SK-N-SH treated with all-trans-retinoic acid at 6 μM for 48 hours (cell line): ENCODE results near the gene SV2B.

ENCODE experiments used
- ATAC-seq: fragments of 200-7000 bp; cut with Tn5 transposase; 3 replicates; pipeline ENCODE4 v1.9.1; 2020; ENCODE audit warnings: mild to moderate bottlenecking, moderate library complexity
- BACH2 ChIP-seq: fragments of 250-450 bp; sonication (Bioruptor Pico); IDR thresholded peaks from 2 replicates; pipeline ENCODE4 v1.9.0; 2021; ENCODE audit warnings: mild to moderate bottlenecking, borderline replicate concordance
- CREB5 ChIP-seq: fragments of 250-450 bp; sonication (Bioruptor Pico); IDR thresholded peaks from 2 replicates; pipeline ENCODE4 v1.5.1; 2020; ENCODE audit warnings: low read depth, mild to moderate bottlenecking, moderate library complexity
- CSDC2 ChIP-seq: fragments of 250-450 bp; sonication (Bioruptor Pico); IDR thresholded peaks from 2 replicates; pipeline ENCODE4 v1.5.0; 2020; ENCODE audit warnings: mild to moderate bottlenecking, moderate library complexity
- CSRNP3 ChIP-seq: fragments of 250-450 bp; sonication (Bioruptor Pico); IDR thresholded peaks from 2 replicates; pipeline ENCODE4 v1.5.1; 2021; ENCODE audit warnings: mild to moderate bottlenecking, moderate library complexity
- ESRRG ChIP-seq: fragments of 250-450 bp; sonication (Bioruptor Pico); IDR thresholded peaks from 2 replicates; pipeline ENCODE4 v1.6.1; 2021; ENCODE audit warnings: mild to moderate bottlenecking
- ISL1 ChIP-seq: fragments of 250-450 bp; sonication (Bioruptor Pico); IDR thresholded peaks from 2 replicates; pipeline ENCODE4 v2.1.2; 2022; ENCODE audit warnings: mild to moderate bottlenecking, moderate library complexity
- OSR1 ChIP-seq: fragments of 250-450 bp; sonication (Bioruptor Pico); IDR thresholded peaks from 2 replicates; pipeline ENCODE4 v1.8.0; 2022; ENCODE audit warnings: moderate library complexity, mild to moderate bottlenecking, inconsistent platforms
- TCF4 ChIP-seq: fragments of 250-450 bp; sonication (Bioruptor Pico); IDR thresholded peaks from 2 replicates; pipeline ENCODE4 v1.8.0; 2021; ENCODE audit warnings: mild to moderate bottlenecking, moderate library complexity, borderline replicate concordance
- TSHZ2 ChIP-seq: fragments of 250-450 bp; sonication (Bioruptor Pico); IDR thresholded peaks from 2 replicates; pipeline ENCODE4 v1.5.0; 2020; ENCODE audit warnings: mild to moderate bottlenecking, moderate library complexity
- ZFP3 ChIP-seq: fragments of 250-450 bp; sonication (Bioruptor Pico); IDR thresholded peaks from 2 replicates; pipeline ENCODE4 v1.5.0; 2020; ENCODE audit warnings: mild to moderate bottlenecking, moderate library complexity
- ZNF70 ChIP-seq: fragments of 450-650 bp; formaldehyde crosslinking; IDR thresholded peaks from 2 replicates; pipeline ENCODE4 v1.5.0; 2020; ENCODE audit warnings: mild to moderate bottlenecking, moderate library complexity
- ZNF8 ChIP-seq: fragments of 450-650 bp; formaldehyde crosslinking; IDR thresholded peaks from 2 replicates; pipeline ENCODE4 v1.5.0; 2020; ENCODE audit warnings: mild to moderate bottlenecking, moderate library complexity
- TF ChIP-seq, protein P1 (sequence below): fragments of 250-450 bp; sonication (Bioruptor Pico); IDR thresholded peaks from 2 replicates; pipeline ENCODE4 v1.8.0; 2020; ENCODE audit warnings: mild to moderate bottlenecking, moderate library complexity, borderline replicate concordance
- TF ChIP-seq, protein P2 (sequence below): fragments of 250-450 bp; sonication (Bioruptor Pico); IDR thresholded peaks from 2 replicates; pipeline ENCODE4 v1.8.0; 2021; ENCODE audit warnings: low read depth, mild to moderate bottlenecking, moderate library complexity, borderline replicate concordance

The SV2B gene

GRCh38 chr15:91192285-91192684 lies 92.2 kb downstream of the SV2B start:
- ATAC-seq, result no peak
- TF ChIP-seq CSRNP3 (no peak), TCF4 (CRISPR knock-in tag) (no peak), OSR1 (CRISPR knock-in tag) (no peak), CREB5 (no peak), ZNF70 (CRISPR knock-in tag) (no peak), CSDC2 (CRISPR knock-in tag) (no peak), ZNF8 (CRISPR knock-in tag) (no peak)
- TF ChIP-seq, all 23 proteins: peak for 0

GRCh38 chr15:91192690-91193377 lies 92.8 kb downstream of the SV2B start:
- ATAC-seq, result no peak
- no peak for TF ChIP-seq TSHZ2 (CRISPR knock-in tag)

DNA sequence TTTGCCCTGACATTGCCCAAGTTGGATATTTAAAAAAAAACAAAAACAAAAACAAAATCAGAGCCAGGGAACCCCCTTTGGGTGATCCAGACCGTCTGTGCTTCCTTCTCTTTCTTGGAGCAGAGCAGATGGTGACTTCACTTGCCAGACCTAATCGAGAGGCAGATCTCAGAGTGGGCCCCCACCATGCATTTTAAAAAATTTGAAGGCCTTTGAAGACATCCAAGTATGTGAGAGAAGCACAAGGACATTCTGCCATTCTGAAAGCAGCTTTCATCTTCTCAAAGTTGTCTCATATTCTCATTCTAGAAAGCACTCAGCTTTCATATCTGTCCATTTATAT lies 93.3 kb downstream of the SV2B start:
- ATAC-seq, result no peak
- TF ChIP-seq CREB5 (no peak), BACH2 (CRISPR knock-in tag) (no peak), TCF4 (CRISPR knock-in tag) (no peak), OSR1 (CRISPR knock-in tag) (no peak), ESRRG (CRISPR knock-in tag) (no peak), ISL1 (CRISPR knock-in tag) (no peak), TSHZ2 (CRISPR knock-in tag) (no peak), ZNF70 (CRISPR knock-in tag) (no peak), ZFP3 (CRISPR knock-in tag) (no peak)
- TF ChIP-seq, protein P1, sequence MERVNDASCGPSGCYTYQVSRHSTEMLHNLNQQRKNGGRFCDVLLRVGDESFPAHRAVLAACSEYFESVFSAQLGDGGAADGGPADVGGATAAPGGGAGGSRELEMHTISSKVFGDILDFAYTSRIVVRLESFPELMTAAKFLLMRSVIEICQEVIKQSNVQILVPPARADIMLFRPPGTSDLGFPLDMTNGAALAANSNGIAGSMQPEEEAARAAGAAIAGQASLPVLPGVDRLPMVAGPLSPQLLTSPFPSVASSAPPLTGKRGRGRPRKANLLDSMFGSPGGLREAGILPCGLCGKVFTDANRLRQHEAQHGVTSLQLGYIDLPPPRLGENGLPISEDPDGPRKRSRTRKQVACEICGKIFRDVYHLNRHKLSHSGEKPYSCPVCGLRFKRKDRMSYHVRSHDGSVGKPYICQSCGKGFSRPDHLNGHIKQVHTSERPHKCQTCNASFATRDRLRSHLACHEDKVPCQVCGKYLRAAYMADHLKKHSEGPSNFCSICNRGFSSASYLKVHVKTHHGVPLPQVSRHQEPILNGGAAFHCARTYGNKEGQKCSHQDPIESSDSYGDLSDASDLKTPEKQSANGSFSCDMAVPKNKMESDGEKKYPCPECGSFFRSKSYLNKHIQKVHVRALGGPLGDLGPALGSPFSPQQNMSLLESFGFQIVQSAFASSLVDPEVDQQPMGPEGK (CRISPR knock-in tag), result no peak
- TF ChIP-seq, protein P2, sequence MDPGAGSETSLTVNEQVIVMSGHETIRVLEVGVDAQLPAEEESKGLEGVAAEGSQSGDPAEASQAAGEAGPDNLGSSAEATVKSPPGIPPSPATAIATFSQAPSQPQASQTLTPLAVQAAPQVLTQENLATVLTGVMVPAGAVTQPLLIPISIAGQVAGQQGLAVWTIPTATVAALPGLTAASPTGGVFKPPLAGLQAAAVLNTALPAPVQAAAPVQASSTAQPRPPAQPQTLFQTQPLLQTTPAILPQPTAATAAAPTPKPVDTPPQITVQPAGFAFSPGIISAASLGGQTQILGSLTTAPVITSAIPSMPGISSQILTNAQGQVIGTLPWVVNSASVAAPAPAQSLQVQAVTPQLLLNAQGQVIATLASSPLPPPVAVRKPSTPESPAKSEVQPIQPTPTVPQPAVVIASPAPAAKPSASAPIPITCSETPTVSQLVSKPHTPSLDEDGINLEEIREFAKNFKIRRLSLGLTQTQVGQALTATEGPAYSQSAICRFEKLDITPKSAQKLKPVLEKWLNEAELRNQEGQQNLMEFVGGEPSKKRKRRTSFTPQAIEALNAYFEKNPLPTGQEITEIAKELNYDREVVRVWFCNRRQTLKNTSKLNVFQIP (CRISPR knock-in tag), result no peak
